ENCODE measurements around the gene GRK5.

DNA sequence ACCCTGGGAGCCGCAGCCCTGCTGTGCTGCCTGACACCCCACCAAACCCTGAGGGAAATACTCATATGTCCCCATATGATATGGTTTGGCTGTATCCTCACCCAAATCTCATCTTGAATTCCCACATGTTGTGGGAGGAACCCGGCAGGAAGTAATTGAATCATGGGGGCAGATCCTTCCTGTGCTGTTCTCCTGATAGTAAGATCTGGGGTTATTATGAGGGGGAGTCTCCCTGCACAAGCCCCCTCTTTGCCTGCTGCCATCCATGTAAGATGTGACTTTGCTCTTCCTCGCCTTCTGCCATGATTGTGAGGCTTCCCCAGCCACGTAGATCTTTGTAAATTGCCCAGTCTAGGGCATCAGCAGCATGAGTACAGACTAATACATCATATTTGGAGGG, 266.4 kb downstream of the GRK5 start:
- TF ChIP-seq, protein P1, sequence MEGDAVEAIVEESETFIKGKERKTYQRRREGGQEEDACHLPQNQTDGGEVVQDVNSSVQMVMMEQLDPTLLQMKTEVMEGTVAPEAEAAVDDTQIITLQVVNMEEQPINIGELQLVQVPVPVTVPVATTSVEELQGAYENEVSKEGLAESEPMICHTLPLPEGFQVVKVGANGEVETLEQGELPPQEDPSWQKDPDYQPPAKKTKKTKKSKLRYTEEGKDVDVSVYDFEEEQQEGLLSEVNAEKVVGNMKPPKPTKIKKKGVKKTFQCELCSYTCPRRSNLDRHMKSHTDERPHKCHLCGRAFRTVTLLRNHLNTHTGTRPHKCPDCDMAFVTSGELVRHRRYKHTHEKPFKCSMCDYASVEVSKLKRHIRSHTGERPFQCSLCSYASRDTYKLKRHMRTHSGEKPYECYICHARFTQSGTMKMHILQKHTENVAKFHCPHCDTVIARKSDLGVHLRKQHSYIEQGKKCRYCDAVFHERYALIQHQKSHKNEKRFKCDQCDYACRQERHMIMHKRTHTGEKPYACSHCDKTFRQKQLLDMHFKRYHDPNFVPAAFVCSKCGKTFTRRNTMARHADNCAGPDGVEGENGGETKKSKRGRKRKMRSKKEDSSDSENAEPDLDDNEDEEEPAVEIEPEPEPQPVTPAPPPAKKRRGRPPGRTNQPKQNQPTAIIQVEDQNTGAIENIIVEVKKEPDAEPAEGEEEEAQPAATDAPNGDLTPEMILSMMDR (IDR thresholded peaks at IDR 0.05 in 4 of 5, conservative IDR thresholded peaks at IDR 0.05 in 1 of 5): no peak
- TF ChIP-seq POLR2A (IDR thresholded peaks at IDR 0.05): no peak
